Measurements from ENCODE around the gene RETREG1. TPM values are rescaled to one million over a fixed set of nuclear protein-coding genes. Genes with fewer than 3 reads are reported as not detected.

RETREG1 gene
- total RNA-seq, 1 experiment from 2014 or later, result 3.4 TPM

GRCh38 chr5:16490911-16491310 is 125.9 kb downstream of the RETREG1 start:
- Mint-ChIP-seq H3K4me3 (no peak overlapping the region), H3K27ac (no peak overlapping the region), H3K36me3 (ENCODE audit: insufficient read depth in 1 of 3, low read depth in 3 of 3) (peaks cover 5 to 17% (median 10%) of the 10 kb centered on the region in 3 experiments), H3K27me3 (ENCODE audit: low read depth) (no peaks in the 10 kb centered on the region), H3K9me3 (peaks cover 14 to 19% of the 10 kb centered on the region in 2 experiments), H3K4me1 (no peaks in the 10 kb centered on the region)
- H3K9me3 ChIP-seq (ENCODE audit: control insufficient read depth, low read depth, low read length), result peaks cover 11% of the 10 kb centered on the region
- no peaks in the 10 kb centered on the region for H3K4me1 ChIP-seq (ENCODE audit: insufficient read depth, low read length)
- no peaks in the 10 kb centered on the region for H3K23me2 ChIP-seq (ENCODE audit: insufficient read length, low read depth, low read length, poor library complexity, severe bottlenecking)
- no peak overlapping the region for H2BK15ac ChIP-seq (ENCODE audit: low read depth, low read length)
- no peak overlapping the region for H3K9ac ChIP-seq (ENCODE audit: extremely low read depth, insufficient read length, low read length)
- H3K18ac ChIP-seq (ENCODE audit: insufficient read length, low read depth, low read length), result no peak overlapping the region
- no peaks in the 10 kb centered on the region for H3K27me3 ChIP-seq (ENCODE audit: insufficient read depth, low read length)
- H3K14ac ChIP-seq (ENCODE audit: insufficient read depth, low read length), result no peak overlapping the region
- H2AK5ac ChIP-seq (ENCODE audit: insufficient read length, low read length), result no peak overlapping the region
- no peak overlapping the region for H3K23ac ChIP-seq (ENCODE audit: insufficient read length, low read depth, low read length)
- no peaks in the 10 kb centered on the region for H3K79me2 ChIP-seq (ENCODE audit: insufficient read depth, low read length)
- no peak overlapping the region for H3K27ac ChIP-seq (ENCODE audit: insufficient read length, low read depth, low read length)
- no peak overlapping the region for H4K91ac ChIP-seq (ENCODE audit: insufficient read length, low read depth, low read length)
- no peaks in the 10 kb centered on the region for H4K20me1 ChIP-seq (ENCODE audit: control insufficient read depth, insufficient read depth, insufficient read length)
- TF ChIP-seq CTCF (conservative IDR thresholded peaks at IDR 0.05), result no peak
- H2AFZ ChIP-seq (ENCODE audit: low read length), result no peak overlapping the region
- no peak overlapping the region for H4K8ac ChIP-seq (replicated peaks; ENCODE audit: insufficient read length, low read depth, low read length)
- WGBS (ENCODE audit: extremely low coverage, insufficient read length, low lambda C conversion rate), result no CpG with 5 or more reads among the region's 8 CpGs
- H2BK120ac ChIP-seq (ENCODE audit: low read depth, low read length, poor library complexity, severe bottlenecking), result no peak overlapping the region
- no peak for DNase-seq
- no peak overlapping the region for H2BK5ac ChIP-seq (ENCODE audit: insufficient read length, low read length)
- H2BK20ac ChIP-seq (ENCODE audit: low read depth, low read length, poor library complexity, severe bottlenecking), result no peak overlapping the region
- H3T11ph ChIP-seq (ENCODE audit: low read length), result no peak overlapping the region
- no peaks in the 10 kb centered on the region for H3K79me1 ChIP-seq (ENCODE audit: insufficient read depth, low read depth, low read length, poor library complexity, severe bottlenecking)
- H4K5ac ChIP-seq (ENCODE audit: insufficient read length, low read depth, low read length), result no peak overlapping the region
- H3K4ac ChIP-seq (ENCODE audit: low read depth, low read length), result no peak overlapping the region
- no peak overlapping the region for H3K56ac ChIP-seq (ENCODE audit: insufficient read length, low read depth, low read length)
- no peak overlapping the region for H3K4me2 ChIP-seq (ENCODE audit: insufficient read depth, insufficient read length, low read length)
- no peak overlapping the region for H2BK12ac ChIP-seq (ENCODE audit: insufficient read length, low read depth, low read length)
